Astrocyte of the spinal cord (primary cell): ENCODE data around the gene SRGAP3.

Experiments used
- DNase-seq: peaks from one replicate; pipeline ENCODE4 v3.0.0; 2011; ENCODE audit warnings: low read depth, low spot score
- H3K4me3 ChIP-seq: 2 replicates; pipeline ENCODE4 v1.5.1; 2011; ENCODE audit warnings: low read depth, mild to moderate bottlenecking, low read length, moderate library complexity
- CTCF ChIP-seq: IDR thresholded peaks from 2 replicates; pipeline ENCODE4 v1.5.1; 2012; ENCODE audit warnings: low read depth, mild to moderate bottlenecking, low read length, inconsistent platforms
- in situ Hi-C: cut with HindIII; loops from 2 replicates; pipeline ENCODE4 v1.10.0; 2017; ENCODE audit warnings: low sequenced_read_pairs

SRGAP3 gene

DNA sequence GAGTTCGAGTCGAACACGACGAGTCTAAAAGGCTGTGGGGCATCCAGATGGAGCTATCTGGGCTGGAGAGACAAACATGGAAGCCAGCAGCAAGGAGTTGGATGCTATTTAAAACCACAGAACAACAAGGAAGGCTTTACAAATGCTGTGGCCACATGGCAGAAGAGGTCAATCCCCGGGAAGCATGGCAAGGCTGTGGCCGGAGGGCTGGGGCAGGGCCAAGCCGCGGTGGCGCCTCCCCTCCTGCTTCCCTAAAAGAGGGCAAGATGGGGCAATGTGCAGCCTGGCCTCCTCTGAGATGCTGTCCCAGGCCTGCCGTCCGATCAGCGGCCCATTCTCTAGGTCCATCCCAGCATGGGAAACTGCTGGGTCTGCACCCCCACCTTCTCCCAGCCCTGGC lies 139.1 kb downstream of the SRGAP3 start:
- in situ Hi-C loops: no loop called here
- TF ChIP-seq CTCF: no peak
- H3K4me3 ChIP-seq: no peak overlapping the region
- DNase-seq: no peak

- no peak for TF ChIP-seq CTCF
- H3K4me3 ChIP-seq: no peak overlapping the region
- no peak for DNase-seq
- in situ Hi-C loops: no loop called here
Measured at GRCh38 chr3:9109568-9109914, 139.9 kb downstream of the SRGAP3 start.

- no peak for DNase-seq
- TF ChIP-seq CTCF: no peak
- in situ Hi-C loops: no loop called here
- H3K4me3 ChIP-seq: no peak overlapping the region
Measured at GRCh38 chr3:9108876-9109567, 140.4 kb downstream of the SRGAP3 start.

DNA sequence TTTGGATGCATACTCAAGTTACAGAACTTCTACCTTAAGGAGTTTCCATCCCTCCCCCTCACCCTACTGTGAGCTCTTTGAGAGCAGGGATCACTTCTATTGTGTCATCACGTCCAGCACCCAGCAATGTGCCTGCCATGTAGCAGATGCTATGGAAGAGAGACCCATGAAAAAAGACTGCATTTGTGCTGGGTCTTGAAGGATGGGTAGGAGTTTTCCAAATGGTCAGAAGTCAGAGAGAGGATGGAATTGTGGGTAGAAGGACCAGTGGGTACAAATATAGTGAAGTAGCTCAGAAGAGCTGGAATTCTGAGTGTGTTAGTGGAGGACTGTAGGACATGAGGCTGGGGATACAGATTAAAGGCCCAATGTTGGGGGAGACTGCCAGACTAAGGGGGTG lies 141.7 kb downstream of the SRGAP3 start:
- no peak for DNase-seq
- H3K4me3 ChIP-seq: no peak overlapping the region
- in situ Hi-C loops: no loop called here
- TF ChIP-seq CTCF: no peak

GRCh38 chr3:9105421-9105820 lies 144.0 kb downstream of the SRGAP3 start:
- in situ Hi-C loops: no loop called here
- no peak for TF ChIP-seq CTCF
- no peak for DNase-seq
- H3K4me3 ChIP-seq: no peak overlapping the region

DNA sequence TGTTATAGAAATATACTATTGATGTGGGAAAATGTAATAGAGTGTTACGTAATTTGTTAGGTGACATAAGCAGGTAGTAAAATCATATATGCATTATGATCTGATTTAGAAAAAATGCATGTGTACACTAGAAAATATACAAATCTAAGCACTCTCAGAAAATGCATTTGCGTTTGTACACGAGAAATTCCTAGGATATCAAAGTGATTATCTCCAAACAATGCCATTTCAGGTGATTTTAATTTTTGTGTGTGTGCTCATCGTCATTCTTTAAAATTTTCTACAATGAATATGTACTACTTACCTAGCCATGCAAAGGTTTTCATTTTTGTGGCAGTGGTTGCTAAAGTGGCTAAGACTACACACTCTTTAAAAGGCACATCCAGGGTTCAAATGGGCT lies 145.3 kb downstream of the SRGAP3 start:
- in situ Hi-C loops: no loop called here
- TF ChIP-seq CTCF: no peak
- H3K4me3 ChIP-seq: no peak overlapping the region
- DNase-seq: no peak
